Endothelial cell of umbilical vein (primary cell): ENCODE data around the gene GRM7.

Source experiments
- CTCF ChIP-seq, 2 donors: IDR thresholded peaks; 1 replicate in 1 of 2; 2 replicates in 1 of 2; pipeline ENCODE4 v1.5.1; 2011; ENCODE audit warnings: low read length in 2 of 2, mild to moderate bottlenecking in 2 of 2, moderate library complexity in 2 of 2, control low read depth in 1 of 2, inconsistent platforms in 1 of 2, low read depth in 1 of 2; ENCODE audit not compliant: insufficient read depth in 1 of 2; ENCODE audit errors: extremely low read depth in 1 of 2
- EZH2 ChIP-seq: IDR thresholded peaks from 2 replicates; pipeline ENCODE4 v1.6.1; 2012; ENCODE audit warnings: borderline replicate concordance, low read depth, mild to moderate bottlenecking, moderate library complexity, low read length, inconsistent platforms; ENCODE audit not compliant: severe bottlenecking
- FOS ChIP-seq: IDR thresholded peaks from 2 replicates; pipeline ENCODE4 v1.6.1; 2011; ENCODE audit warnings: mild to moderate bottlenecking, low read length, moderate library complexity, borderline replicate concordance; ENCODE audit not compliant: insufficient read depth
- MAX ChIP-seq: IDR thresholded peaks from 2 replicates; pipeline ENCODE4 v1.6.1; 2011; ENCODE audit not compliant: insufficient read depth, insufficient read length
- POLR2A ChIP-seq: IDR thresholded peaks from 2 replicates; pipeline ENCODE4 v1.6.1; 2012; ENCODE audit warnings: low read depth, mild to moderate bottlenecking, control low read depth, low read length

- no peak for TF ChIP-seq POLR2A
- TF ChIP-seq MAX, result no peak
- TF ChIP-seq EZH2, result no peak
- TF ChIP-seq CTCF (IDR thresholded peaks at IDR 0.05; ENCODE audit: extremely low read depth in 1 of 2, insufficient read depth in 1 of 2, low read depth in 1 of 2, low read length in 2 of 2), result no peak
- no peak for TF ChIP-seq FOS
Observed at GRCh38 chr3:7650466-7650865, 789.6 kb downstream of the GRM7 start.
